ACC112 (cell line): ENCODE measurements around the gene SLC15A4.
"Not testable (repeated sequence)": the region's sequence is repeated elsewhere in the genome, so short reads cannot be mapped to it uniquely, and the experiment has no call there.

ENCODE experiments used
- H2AFZ ChIP-seq: fragments of 200-600 bp; sonication (generic); one replicate; pipeline ENCODE4 v1.6.0; 2017; ENCODE audit warnings: antibody characterized with exemption, low read length; ENCODE audit not compliant: unreplicated experiment
- H3K27ac ChIP-seq: fragments of 200-600 bp; sonication (generic); 2 replicates; pipeline ENCODE4 v1.5.1; 2014; ENCODE audit warnings: low read depth, mild to moderate bottlenecking, antibody characterized with exemption, low read length, moderate library complexity
- H3K27me3 ChIP-seq: fragments of 200-600 bp; sonication (generic); 2 replicates; pipeline ENCODE4 v1.6.1; 2014; ENCODE audit warnings: mild to moderate bottlenecking, antibody characterized with exemption, low read length, moderate library complexity, mixed read lengths; ENCODE audit not compliant: insufficient read depth
- H3K36me3 ChIP-seq: fragments of 200-600 bp; sonication (generic); 2 replicates; pipeline ENCODE4 v1.6.1; 2016; ENCODE audit warnings: mild to moderate bottlenecking, antibody characterized with exemption, low read length, moderate library complexity, mixed read lengths; ENCODE audit not compliant: insufficient read depth
- H3K4me1 ChIP-seq: fragments of 200-600 bp; sonication (generic); one replicate; pipeline ENCODE4 v1.6.1; 2016; ENCODE audit warnings: low read length, mixed read lengths; ENCODE audit not compliant: insufficient read depth, unreplicated experiment, control insufficient read depth
- H3K4me3 ChIP-seq: fragments of 200-600 bp; sonication (generic); 2 replicates; pipeline ENCODE4 v1.5.1; 2014; ENCODE audit warnings: mild to moderate bottlenecking, low read depth, low read length
- H3K79me2 ChIP-seq: fragments of 200-600 bp; sonication (generic); one replicate; pipeline ENCODE4 v1.6.0; 2016; ENCODE audit warnings: low read length; ENCODE audit not compliant: control insufficient read depth, unreplicated experiment, insufficient read depth

SLC15A4 gene

GRCh38 chr12:128843538-128843937 is 19.8 kb upstream of the SLC15A4 start:
- Histone ChIP-seq H3K27ac (no peak overlapping the region), H3K79me2 (no peaks in the 10 kb centered on the region)

DNA sequence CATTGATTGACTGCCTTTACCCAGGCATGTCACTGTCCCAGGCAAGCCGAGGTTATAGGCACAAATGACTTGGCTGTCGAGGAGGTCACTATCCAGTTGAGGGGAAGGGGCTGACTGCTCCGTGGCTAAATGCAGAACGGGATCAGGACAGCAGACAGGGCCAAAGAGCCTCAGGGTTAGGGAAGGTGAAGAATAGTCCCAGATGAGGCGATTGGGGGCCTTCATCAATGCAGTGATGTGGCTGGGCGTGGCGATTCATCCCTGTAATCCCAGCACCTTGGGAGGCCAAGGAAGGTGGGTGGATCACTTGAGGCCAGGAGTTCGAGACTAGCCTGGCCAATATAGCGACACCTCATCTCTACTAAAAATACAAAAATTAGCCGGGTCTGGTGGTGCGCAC is 18.8 kb upstream of the SLC15A4 start:
- H3K27me3 ChIP-seq, result no peaks in the 10 kb centered on the region; the same call in 1 of the 2 replicates
- H3K79me2 ChIP-seq, result no peaks in the 10 kb centered on the region
- H3K4me3 ChIP-seq, result no peak overlapping the region
- H3K4me1 ChIP-seq, result no peaks in the 10 kb centered on the region
- H3K36me3 ChIP-seq, result no peaks in the 10 kb centered on the region
- no peak overlapping the region for H2AFZ ChIP-seq
- no peak overlapping the region for H3K27ac ChIP-seq

More at GRCh38 chr12:128843538-128843937, 19.8 kb upstream of the SLC15A4 start:
- H3K4me3 ChIP-seq, result no peak overlapping the region
- H3K36me3 ChIP-seq, result no peaks in the 10 kb centered on the region
- no peaks in the 10 kb centered on the region; the same call in 1 of the 2 replicates for H3K27me3 ChIP-seq
- no peaks in the 10 kb centered on the region for H3K4me1 ChIP-seq
- H2AFZ ChIP-seq, result no peak overlapping the region

- no peak overlapping the region for H3K27ac ChIP-seq
- H3K79me2 ChIP-seq, result no peaks in the 10 kb centered on the region
- H2AFZ ChIP-seq, result no peak overlapping the region
- H3K4me3 ChIP-seq, result no peak overlapping the region
- no peaks in the 10 kb centered on the region for H3K4me1 ChIP-seq
- H3K27me3 ChIP-seq, result no peaks in the 10 kb centered on the region; the same call in 1 of the 2 replicates
- no peaks in the 10 kb centered on the region for H3K36me3 ChIP-seq
Measured at GRCh38 chr12:128840862-128841468, 17.2 kb upstream of the SLC15A4 start.

GRCh38 chr12:128839885-128840284 is 16.1 kb upstream of the SLC15A4 start:
- H3K4me3 ChIP-seq, result not testable (repeated sequence)

GRCh38 chr12:128833418-128833817 is 9.7 kb upstream of the SLC15A4 start:
- H3K36me3 ChIP-seq, result no peaks in the 10 kb centered on the region
- H3K4me1 ChIP-seq, result no peaks in the 10 kb centered on the region
- H3K4me3 ChIP-seq, result no peak overlapping the region
- no peaks in the 10 kb centered on the region for H3K27me3 ChIP-seq
- no peak overlapping the region for H2AFZ ChIP-seq
- no peaks in the 10 kb centered on the region for H3K79me2 ChIP-seq
- H3K27ac ChIP-seq, result no peak overlapping the region

More at GRCh38 chr12:128839885-128840284, 16.1 kb upstream of the SLC15A4 start:
- H3K79me2 ChIP-seq, H2AFZ ChIP-seq, H3K4me1 ChIP-seq, H3K27me3 ChIP-seq, H3K36me3 ChIP-seq, H3K27ac ChIP-seq: not testable (repeated sequence)

- Histone ChIP-seq H3K27me3 (no peaks in the 10 kb centered on the region), H3K4me3 (no peak overlapping the region), H3K79me2 (no peaks in the 10 kb centered on the region), H3K36me3 (no peaks in the 10 kb centered on the region), H3K4me1 (no peaks in the 10 kb centered on the region), H3K27ac (no peak overlapping the region), H2AFZ (no peak overlapping the region)
Measured at GRCh38 chr12:128830505-128830893, 6.7 kb upstream of the SLC15A4 start.

DNA sequence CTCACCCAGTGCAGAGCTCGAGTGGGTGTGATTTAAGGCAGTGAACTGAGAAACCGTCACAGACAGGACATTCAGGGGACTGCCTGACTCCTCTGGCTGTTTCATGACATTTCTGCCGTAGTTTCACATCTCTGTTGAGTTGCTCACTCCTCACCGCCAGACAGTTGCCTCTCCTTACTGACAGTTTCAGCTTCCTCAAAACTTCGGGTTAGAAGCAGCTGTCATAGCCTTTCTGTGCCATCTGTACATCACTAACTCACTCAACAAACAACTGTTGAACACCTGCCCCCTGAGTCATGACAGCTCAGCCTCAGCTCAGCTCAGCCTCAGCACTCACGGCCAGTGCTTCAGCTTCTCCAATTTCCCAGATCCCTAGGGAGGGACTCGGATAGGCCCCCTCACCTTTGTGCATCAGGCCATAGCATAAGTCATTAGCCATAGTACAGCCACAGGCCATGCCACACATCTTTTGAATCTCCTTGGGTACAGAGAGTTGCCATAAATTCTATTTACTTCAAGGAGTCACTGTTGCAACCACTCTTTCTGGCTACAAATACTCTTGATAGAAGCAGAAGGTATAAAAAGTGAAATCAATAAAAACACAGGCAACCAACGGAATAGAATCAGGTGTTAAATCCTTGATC is 6.2 kb upstream of the SLC15A4 start:
- no peak overlapping the region for H3K4me3 ChIP-seq
- H3K4me1 ChIP-seq, result no peaks in the 10 kb centered on the region
- no peaks in the 10 kb centered on the region for H3K27me3 ChIP-seq
- H3K36me3 ChIP-seq, result no peaks in the 10 kb centered on the region
- no peak overlapping the region for H2AFZ ChIP-seq
- H3K79me2 ChIP-seq, result no peaks in the 10 kb centered on the region
- no peak overlapping the region for H3K27ac ChIP-seq

DNA sequence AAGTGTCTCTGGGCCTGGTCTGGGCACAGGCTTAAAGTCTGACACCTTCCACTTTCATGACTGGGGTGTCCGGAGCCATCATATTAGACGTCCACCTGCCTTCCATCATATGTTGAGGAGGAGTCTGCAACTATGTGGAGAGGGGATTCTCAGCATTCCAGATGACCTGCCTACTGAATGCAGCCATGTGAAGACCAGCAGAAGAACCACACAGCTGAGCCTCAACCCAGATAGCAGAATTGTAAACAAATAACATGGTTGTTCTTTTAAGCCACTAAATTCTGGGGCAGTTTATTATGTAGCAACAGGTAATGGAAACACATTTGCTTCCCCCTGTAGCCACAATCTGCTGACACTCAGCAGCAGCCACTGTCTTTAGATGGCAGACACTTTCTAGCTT is 4.0 kb upstream of the SLC15A4 start:
- no peak overlapping the region for H3K4me3 ChIP-seq
- H3K4me1 ChIP-seq, result no peaks in the 10 kb centered on the region
- no peaks in the 10 kb centered on the region for H3K27me3 ChIP-seq
- H3K27ac ChIP-seq, result no peak overlapping the region
- no peaks in the 10 kb centered on the region for H3K36me3 ChIP-seq
- peaks cover 9% of the 10 kb centered on the region for H3K79me2 ChIP-seq
- H2AFZ ChIP-seq, result no peak overlapping the region

GRCh38 chr12:128825835-128826234 is 2.1 kb upstream of the SLC15A4 start:
- no peak overlapping the region for H2AFZ ChIP-seq
- H3K4me3 ChIP-seq, result no peak overlapping the region
- peaks cover 26% of the 10 kb centered on the region for H3K79me2 ChIP-seq
- peaks cover 6% of the 10 kb centered on the region for H3K4me1 ChIP-seq
- no peak overlapping the region for H3K27ac ChIP-seq
- no peaks in the 10 kb centered on the region for H3K36me3 ChIP-seq
- H3K27me3 ChIP-seq, result no peaks in the 10 kb centered on the region

GRCh38 chr12:128823216-128823915 is 392 bp downstream of the SLC15A4 start:
- H3K4me3 ChIP-seq, result peak overlapping the region; percentile 93
- H3K27ac ChIP-seq, result peak overlapping the region; percentile 18; the same call in 1 of the 2 replicates
- H2AFZ ChIP-seq, result peak overlapping the region; percentile 76
- H3K27me3 ChIP-seq, result no peaks in the 10 kb centered on the region
- peaks cover 50% of the 10 kb centered on the region for H3K79me2 ChIP-seq
- H3K4me1 ChIP-seq, result peaks cover 17% of the 10 kb centered on the region
- no peaks in the 10 kb centered on the region for H3K36me3 ChIP-seq
